ENCODE results near the gene PLXNA4. TPM values are rescaled to one million over a fixed set of nuclear protein-coding genes. Genes with fewer than 3 reads are reported as not detected.

The PLXNA4 gene
- total and polyA plus RNA-seq, 2 donors from 2014 or later: 0.17 to 3.5 TPM

- no peak overlapping the region for H3K4me3 ChIP-seq (ENCODE audit: low read length in 3 of 3)
- DNase-seq (no peak), FAIRE-seq (no peak)
- no peak for TF ChIP-seq CTCF (IDR thresholded peaks at IDR 0.05; ENCODE audit: borderline replicate concordance, extremely low read depth, insufficient read depth)
- H3K36me3 ChIP-seq (ENCODE audit: control insufficient read depth in 2 of 3, insufficient read depth in 3 of 3, low read length in 3 of 3): no peaks in the 10 kb centered on the region
- H3K27me3 ChIP-seq (ENCODE audit: control insufficient read depth, insufficient read depth, low read length): no peaks in the 10 kb centered on the region
- H3K9ac ChIP-seq (ENCODE audit: low read length in 3 of 3): no peak overlapping the region
- no peaks in the 10 kb centered on the region for H3K9me3 ChIP-seq (ENCODE audit: control insufficient read depth in 2 of 3, insufficient read depth in 1 of 3, low read length in 3 of 3)
- H3K27ac ChIP-seq (ENCODE audit: low read depth in 2 of 2, low read length in 2 of 2): no peak overlapping the region
- intact Hi-C loops (cut with DNase I): no loop called here
- H3K4me1 ChIP-seq (ENCODE audit: control insufficient read depth in 2 of 3, insufficient read depth in 2 of 3, low read depth in 1 of 3, low read length in 3 of 3): no peaks in the 10 kb centered on the region
Observed at GRCh38 chr7:132152131-132152889, 424.0 kb downstream of the PLXNA4 start.

DNA sequence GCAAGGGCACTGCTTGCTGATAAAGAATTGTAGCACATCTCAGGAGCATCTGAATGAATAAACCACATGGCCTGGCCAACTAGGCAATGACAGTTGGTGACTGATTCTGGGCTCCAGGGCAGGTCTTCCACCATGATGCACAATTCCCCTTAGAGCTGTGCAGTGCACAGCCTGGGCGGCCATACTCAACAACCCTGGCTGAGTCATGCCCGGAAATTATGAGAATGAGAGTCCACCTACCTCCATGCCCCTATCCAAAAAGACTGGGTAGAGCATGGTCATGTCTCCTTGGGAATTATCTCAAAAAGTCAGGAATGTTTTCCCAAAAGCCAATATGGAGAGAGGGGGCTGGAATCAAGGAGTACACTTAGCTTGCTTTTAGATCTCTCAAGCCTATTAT lies 425.6 kb downstream of the PLXNA4 start:
- intact Hi-C loops (cut with DNase I): no loop called here
- H3K9me3 ChIP-seq (ENCODE audit: control insufficient read depth in 2 of 3, insufficient read depth in 1 of 3, low read length in 3 of 3): no peaks in the 10 kb centered on the region
- FAIRE-seq: no peak
- no peak overlapping the region for H3K27ac ChIP-seq (ENCODE audit: low read depth in 2 of 2, low read length in 2 of 2)
- no peak for DNase-seq
- H3K4me1 ChIP-seq (ENCODE audit: control insufficient read depth in 2 of 3, insufficient read depth in 2 of 3, low read depth in 1 of 3, low read length in 3 of 3): no peaks in the 10 kb centered on the region
- H3K4me3 ChIP-seq (ENCODE audit: low read length in 3 of 3): no peak overlapping the region
- no peaks in the 10 kb centered on the region for H3K27me3 ChIP-seq (ENCODE audit: control insufficient read depth, insufficient read depth, low read length)
- no peak for TF ChIP-seq CTCF (IDR thresholded peaks at IDR 0.05; ENCODE audit: borderline replicate concordance, extremely low read depth, insufficient read depth)
- no peaks in the 10 kb centered on the region for H3K36me3 ChIP-seq (ENCODE audit: control insufficient read depth in 2 of 3, insufficient read depth in 3 of 3, low read length in 3 of 3)
- no peak overlapping the region for H3K9ac ChIP-seq (ENCODE audit: low read length in 3 of 3)

DNA sequence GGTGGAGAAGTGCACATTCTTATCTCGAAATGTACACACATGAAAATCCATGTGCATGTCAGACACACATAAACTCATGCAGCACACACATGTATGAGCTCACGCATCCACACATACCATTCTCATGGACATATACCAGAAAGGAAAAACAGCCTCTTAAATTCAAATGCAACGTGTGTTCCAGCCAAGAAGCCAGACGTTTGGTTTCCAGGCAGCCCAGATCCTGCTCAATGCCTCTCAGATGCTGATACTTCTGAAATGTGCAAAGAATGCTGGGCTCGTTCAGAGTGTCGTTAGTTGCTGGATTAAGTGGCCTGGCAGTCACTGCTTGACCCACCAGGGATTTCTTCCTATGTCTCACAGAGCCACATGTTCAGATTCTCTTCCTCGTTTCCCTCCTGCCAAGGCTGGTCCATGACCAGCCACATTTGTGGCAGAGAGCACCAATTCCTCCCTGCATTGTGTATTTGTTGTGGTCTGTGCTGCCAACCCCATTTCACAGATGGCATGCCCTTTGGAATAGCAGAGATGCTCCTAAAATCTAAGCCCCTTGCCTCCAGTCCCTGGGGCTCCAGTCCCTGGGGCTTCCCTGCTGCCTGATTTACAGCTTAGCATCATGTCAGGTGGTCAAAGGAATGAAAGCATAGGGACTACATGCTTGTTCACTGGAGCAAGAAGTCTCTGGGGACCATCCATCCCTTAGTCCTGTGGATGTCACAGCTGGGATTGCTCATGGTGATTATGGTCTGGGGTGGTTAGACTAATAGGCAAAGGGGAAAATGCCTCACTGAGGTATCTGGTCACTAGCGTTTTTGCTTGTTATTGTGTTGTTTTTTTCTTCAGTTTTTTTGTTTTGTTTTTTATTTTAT lies 426.6 kb downstream of the PLXNA4 start:
- no peaks in the 10 kb centered on the region for H3K36me3 ChIP-seq (ENCODE audit: control insufficient read depth in 2 of 3, insufficient read depth in 3 of 3, low read length in 3 of 3)
- intact Hi-C loops (cut with DNase I): no loop called here
- H3K9me3 ChIP-seq (ENCODE audit: control insufficient read depth in 2 of 3, insufficient read depth in 1 of 3, low read length in 3 of 3): no peaks in the 10 kb centered on the region

More for the DNA sequence above, 426.6 kb downstream of the PLXNA4 start:
- no peaks in the 10 kb centered on the region for H3K27me3 ChIP-seq (ENCODE audit: control insufficient read depth, insufficient read depth, low read length)
- no peaks in the 10 kb centered on the region for H3K4me1 ChIP-seq (ENCODE audit: control insufficient read depth in 2 of 3, insufficient read depth in 2 of 3, low read depth in 1 of 3, low read length in 3 of 3)
- H3K4me3 ChIP-seq (ENCODE audit: low read length in 3 of 3): no peak overlapping the region
- no peak for TF ChIP-seq CTCF (IDR thresholded peaks at IDR 0.05; ENCODE audit: borderline replicate concordance, extremely low read depth, insufficient read depth)
- no peak overlapping the region for H3K27ac ChIP-seq (ENCODE audit: low read depth in 2 of 2, low read length in 2 of 2)
- DNase-seq (peak in 2 of 5 donors; percentile 15), FAIRE-seq (no peak)
- H3K9ac ChIP-seq (ENCODE audit: low read length in 3 of 3): no peak overlapping the region
